Type B pancreatic cell (in vitro differentiated cells): Measurements from ENCODE around the gene LRRC34. TPM values are rescaled to one million over a fixed set of nuclear protein-coding genes. Genes with fewer than 3 reads are reported as not detected.

Experiments
- DNase-seq: peaks from one replicate; pipeline ENCODE4 v3.0.0; 2021; ENCODE audit warnings: mixed read lengths; ENCODE audit not compliant: unreplicated experiment; ENCODE audit errors: extremely low spot score
- H3K27ac Mint-ChIP-seq: 2 replicates; pipeline ENCODE4 v1.8.0; 2021; ENCODE audit warnings: mild to moderate bottlenecking, mixed read lengths
- H3K27me3 Mint-ChIP-seq: 2 replicates; pipeline ENCODE4 v1.8.0; 2021; ENCODE audit warnings: mixed read lengths
- H3K36me3 Mint-ChIP-seq: 2 replicates; pipeline ENCODE4 v1.8.0; 2021; ENCODE audit warnings: mixed read lengths
- H3K4me1 Mint-ChIP-seq: one replicate; pipeline ENCODE4 v1.8.0; 2021; ENCODE audit warnings: mixed read lengths; ENCODE audit not compliant: unreplicated experiment
- H3K4me3 Mint-ChIP-seq: 2 replicates; pipeline ENCODE4 v1.8.0; 2021; ENCODE audit warnings: mild to moderate bottlenecking, mixed read lengths
- H3K9me3 Mint-ChIP-seq: 2 replicates; pipeline ENCODE4 v1.8.0; 2021; ENCODE audit warnings: mixed read lengths
- total RNA-seq: library from RNA; stranded (reverse); gene quantifications from 2 replicates; pipeline ENCODE4 v1.2.1, GENCODE V29; 2021; ENCODE audit warnings: low replicate concordance
- TF ChIP-seq, protein P1 (sequence below): fragments of 200-600 bp; sonication (generic); conservative IDR thresholded peaks from 2 replicates; pipeline ENCODE4 v1.5.0; 2021; ENCODE audit warnings: antibody characterized with exemption, mild to moderate bottlenecking

The LRRC34 gene
- total RNA-seq, 1 donor from 2014 or later = 2.7 TPM

DNA sequence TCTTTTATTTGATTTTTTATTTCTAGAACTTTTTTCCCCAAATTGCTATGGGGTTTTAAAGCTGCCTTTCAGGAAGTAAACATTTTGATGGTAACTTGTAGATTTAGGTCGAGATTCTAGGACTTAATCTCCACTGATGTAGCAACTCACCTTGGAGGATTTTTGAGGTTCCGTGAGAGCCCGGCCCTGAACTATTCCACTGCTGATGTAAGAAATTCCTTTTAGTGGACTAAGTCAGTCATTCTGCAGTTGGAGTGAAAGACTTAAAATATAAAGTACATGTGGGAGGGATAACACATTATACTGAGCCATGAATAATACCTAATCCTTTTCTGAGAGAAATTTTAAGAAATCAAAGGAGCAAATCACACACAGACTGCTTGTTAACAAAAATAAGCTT is 12.6 kb upstream of the LRRC34 start:
- no peak overlapping the region for H3K4me3 Mint-ChIP-seq
- no peak overlapping the region for H3K27ac Mint-ChIP-seq
- no peaks in the 10 kb centered on the region for H3K36me3 Mint-ChIP-seq
- DNase-seq = no peak
- H3K27me3 Mint-ChIP-seq = no peaks in the 10 kb centered on the region
- no peaks in the 10 kb centered on the region for H3K4me1 Mint-ChIP-seq
- TF ChIP-seq, protein P1, sequence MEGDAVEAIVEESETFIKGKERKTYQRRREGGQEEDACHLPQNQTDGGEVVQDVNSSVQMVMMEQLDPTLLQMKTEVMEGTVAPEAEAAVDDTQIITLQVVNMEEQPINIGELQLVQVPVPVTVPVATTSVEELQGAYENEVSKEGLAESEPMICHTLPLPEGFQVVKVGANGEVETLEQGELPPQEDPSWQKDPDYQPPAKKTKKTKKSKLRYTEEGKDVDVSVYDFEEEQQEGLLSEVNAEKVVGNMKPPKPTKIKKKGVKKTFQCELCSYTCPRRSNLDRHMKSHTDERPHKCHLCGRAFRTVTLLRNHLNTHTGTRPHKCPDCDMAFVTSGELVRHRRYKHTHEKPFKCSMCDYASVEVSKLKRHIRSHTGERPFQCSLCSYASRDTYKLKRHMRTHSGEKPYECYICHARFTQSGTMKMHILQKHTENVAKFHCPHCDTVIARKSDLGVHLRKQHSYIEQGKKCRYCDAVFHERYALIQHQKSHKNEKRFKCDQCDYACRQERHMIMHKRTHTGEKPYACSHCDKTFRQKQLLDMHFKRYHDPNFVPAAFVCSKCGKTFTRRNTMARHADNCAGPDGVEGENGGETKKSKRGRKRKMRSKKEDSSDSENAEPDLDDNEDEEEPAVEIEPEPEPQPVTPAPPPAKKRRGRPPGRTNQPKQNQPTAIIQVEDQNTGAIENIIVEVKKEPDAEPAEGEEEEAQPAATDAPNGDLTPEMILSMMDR = no peak
- no peaks in the 10 kb centered on the region for H3K9me3 Mint-ChIP-seq

DNA sequence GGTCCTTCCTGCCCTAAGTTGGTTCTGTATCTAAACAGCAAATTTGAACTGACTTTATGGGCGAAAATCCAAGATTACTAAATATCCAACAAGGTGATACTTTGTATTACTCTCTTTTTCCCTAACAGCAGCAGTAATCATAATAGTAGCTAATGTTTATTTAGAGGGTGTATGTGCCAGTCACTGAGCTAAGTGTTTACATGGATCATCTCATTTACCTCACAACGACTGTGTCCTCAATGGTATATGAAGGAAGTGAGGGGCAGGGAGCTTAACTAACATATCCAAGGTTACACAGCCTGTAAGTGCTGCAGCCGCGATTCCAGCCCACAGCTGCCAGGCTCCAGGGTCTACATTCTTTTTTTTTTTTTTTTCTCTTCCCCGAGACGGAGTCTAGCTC is 10.3 kb upstream of the LRRC34 start:
- no peak for DNase-seq
- Mint-ChIP-seq H3K36me3 (no peaks in the 10 kb centered on the region), H3K4me1 (peaks cover 14% of the 10 kb centered on the region), H3K4me3 (no peak overlapping the region), H3K27me3 (no peaks in the 10 kb centered on the region), H3K27ac (no peak overlapping the region), H3K9me3 (no peaks in the 10 kb centered on the region)
- TF ChIP-seq, protein P1 = no peak

DNA sequence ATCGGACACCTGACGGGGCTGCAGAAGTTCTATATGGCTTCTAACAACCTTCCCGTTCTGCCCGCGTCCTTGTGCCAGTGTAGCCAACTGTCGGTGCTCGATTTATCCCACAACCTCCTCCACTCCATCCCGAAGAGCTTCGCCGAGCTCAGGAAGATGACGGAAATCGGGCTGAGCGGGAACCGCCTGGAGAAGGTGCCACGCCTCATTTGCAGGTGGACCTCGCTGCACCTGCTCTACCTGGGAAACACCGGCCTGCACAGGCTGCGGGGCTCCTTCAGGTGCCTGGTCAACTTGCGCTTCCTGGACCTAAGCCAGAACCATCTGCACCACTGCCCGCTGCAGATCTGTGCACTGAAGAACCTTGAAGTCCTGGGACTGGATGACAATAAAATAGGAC is 9.8 kb upstream of the LRRC34 start:
- no peaks in the 10 kb centered on the region for H3K27me3 Mint-ChIP-seq
- H3K4me3 Mint-ChIP-seq = no peak overlapping the region
- no peaks in the 10 kb centered on the region for H3K36me3 Mint-ChIP-seq
- DNase-seq = no peak
- TF ChIP-seq, protein P1 = no peak
- H3K9me3 Mint-ChIP-seq = no peaks in the 10 kb centered on the region
- H3K27ac Mint-ChIP-seq = no peak overlapping the region
- H3K4me1 Mint-ChIP-seq = peaks cover 14% of the 10 kb centered on the region

DNA sequence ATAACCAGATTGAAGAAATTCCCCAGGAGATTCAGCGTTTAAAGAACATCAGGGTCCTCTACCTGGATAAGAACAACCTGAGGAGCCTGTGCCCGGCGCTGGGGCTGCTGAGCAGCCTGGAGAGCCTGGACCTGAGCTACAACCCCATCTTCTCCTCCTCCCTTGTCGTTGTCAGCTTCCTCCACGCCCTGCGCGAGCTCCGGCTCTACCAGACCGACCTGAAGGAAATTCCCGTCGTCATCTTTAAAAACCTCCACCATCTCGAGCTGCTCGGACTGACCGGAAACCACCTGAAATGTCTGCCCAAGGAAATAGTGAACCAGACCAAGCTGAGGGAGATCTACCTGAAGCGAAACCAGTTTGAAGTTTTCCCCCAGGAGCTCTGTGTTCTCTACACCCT is 9.4 kb upstream of the LRRC34 start:
- Mint-ChIP-seq H3K4me1 (peaks cover 14% of the 10 kb centered on the region), H3K9me3 (no peaks in the 10 kb centered on the region), H3K4me3 (no peak overlapping the region), H3K36me3 (no peaks in the 10 kb centered on the region), H3K27ac (no peak overlapping the region), H3K27me3 (no peaks in the 10 kb centered on the region)
- TF ChIP-seq, protein P1 = no peak
- DNase-seq = no peak

DNA sequence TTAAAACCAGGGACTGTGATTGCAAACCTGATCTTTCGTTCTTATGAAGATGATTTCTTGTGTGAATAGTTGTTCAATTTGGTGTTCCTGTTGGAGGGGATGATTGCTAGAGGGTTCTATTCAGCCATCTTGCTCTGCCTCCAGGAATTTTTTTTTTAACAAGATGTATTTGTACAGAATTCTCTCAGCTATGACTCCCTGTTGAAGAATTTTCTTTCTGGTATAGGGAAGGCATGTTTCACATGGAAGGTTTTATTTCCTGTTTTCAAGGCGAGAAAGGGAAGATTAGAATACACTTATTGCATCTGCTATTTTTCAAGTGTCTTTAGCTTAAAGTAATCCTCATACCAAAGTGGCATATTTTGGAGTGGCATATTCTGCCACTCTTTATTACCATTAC is 5.6 kb upstream of the LRRC34 start:
- Mint-ChIP-seq H3K9me3 (peaks cover 5% of the 10 kb centered on the region), H3K4me3 (no peak overlapping the region), H3K4me1 (peaks cover 20% of the 10 kb centered on the region), H3K27ac (no peak overlapping the region), H3K36me3 (no peaks in the 10 kb centered on the region), H3K27me3 (peaks cover 1% of the 10 kb centered on the region)
- DNase-seq = no peak
- TF ChIP-seq, protein P1 = no peak

DNA sequence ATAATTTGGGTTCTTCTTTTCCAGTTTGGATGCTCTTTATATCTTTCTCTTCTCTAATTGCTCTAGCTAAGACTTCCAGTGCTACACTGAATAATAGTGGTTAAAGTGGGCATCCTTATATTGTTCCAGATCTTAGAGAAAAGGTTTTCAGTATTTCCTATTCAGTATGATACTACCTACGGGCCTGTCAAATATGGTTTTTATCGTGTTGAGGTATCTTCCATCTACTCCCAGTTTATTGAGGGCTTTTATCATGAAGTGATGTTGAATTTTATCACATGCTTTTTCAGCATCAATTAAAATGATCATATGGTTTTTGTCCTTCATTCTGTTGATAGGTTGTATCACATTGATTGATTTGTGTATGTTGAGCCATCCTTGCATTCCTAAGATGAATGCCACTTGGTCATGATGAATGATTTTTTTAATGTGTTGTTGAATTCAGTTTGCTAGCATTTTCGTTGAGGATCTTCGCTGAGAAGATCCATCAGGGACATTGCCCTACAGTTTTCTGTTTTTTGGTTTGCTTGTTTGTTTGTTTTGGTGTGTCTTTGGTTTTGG is 3.0 kb upstream of the LRRC34 start:
- no peak for DNase-seq
- Mint-ChIP-seq H3K27me3 (peaks cover 7% of the 10 kb centered on the region), H3K4me3 (no peak overlapping the region), H3K4me1 (peaks cover 36% of the 10 kb centered on the region), H3K9me3 (peaks cover 5% of the 10 kb centered on the region), H3K27ac (no peak overlapping the region), H3K36me3 (no peaks in the 10 kb centered on the region)
- TF ChIP-seq, protein P1 = no peak
